Retinal pigment epithelial cell (primary cell): Measurements from ENCODE around the gene ODF2L.
"Not testable (repeated sequence)": the region's sequence is repeated elsewhere in the genome, so short reads cannot be mapped to it uniquely, and the experiment has no call there.

Experiments
- DNase-seq: peaks from one replicate; pipeline ENCODE4 v3.0.0-alpha.2; 2010; ENCODE audit warnings: low read depth
- H3K4me3 ChIP-seq: 2 replicates; pipeline ENCODE4 v1.5.1; 2011; ENCODE audit warnings: mild to moderate bottlenecking, low read length, control low read depth, moderate library complexity
- TF ChIP-seq, protein P1 (sequence below): conservative IDR thresholded peaks from 2 replicates; pipeline ENCODE4 v1.5.1; 2011; ENCODE audit warnings: low read depth, low read length, control low read depth, inconsistent platforms

ODF2L gene

GRCh38 chr1:86375688-86376087 is 20.4 kb downstream of the ODF2L start:
- DNase-seq, result no peak
- TF ChIP-seq, protein P1, sequence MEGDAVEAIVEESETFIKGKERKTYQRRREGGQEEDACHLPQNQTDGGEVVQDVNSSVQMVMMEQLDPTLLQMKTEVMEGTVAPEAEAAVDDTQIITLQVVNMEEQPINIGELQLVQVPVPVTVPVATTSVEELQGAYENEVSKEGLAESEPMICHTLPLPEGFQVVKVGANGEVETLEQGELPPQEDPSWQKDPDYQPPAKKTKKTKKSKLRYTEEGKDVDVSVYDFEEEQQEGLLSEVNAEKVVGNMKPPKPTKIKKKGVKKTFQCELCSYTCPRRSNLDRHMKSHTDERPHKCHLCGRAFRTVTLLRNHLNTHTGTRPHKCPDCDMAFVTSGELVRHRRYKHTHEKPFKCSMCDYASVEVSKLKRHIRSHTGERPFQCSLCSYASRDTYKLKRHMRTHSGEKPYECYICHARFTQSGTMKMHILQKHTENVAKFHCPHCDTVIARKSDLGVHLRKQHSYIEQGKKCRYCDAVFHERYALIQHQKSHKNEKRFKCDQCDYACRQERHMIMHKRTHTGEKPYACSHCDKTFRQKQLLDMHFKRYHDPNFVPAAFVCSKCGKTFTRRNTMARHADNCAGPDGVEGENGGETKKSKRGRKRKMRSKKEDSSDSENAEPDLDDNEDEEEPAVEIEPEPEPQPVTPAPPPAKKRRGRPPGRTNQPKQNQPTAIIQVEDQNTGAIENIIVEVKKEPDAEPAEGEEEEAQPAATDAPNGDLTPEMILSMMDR, result no peak
- H3K4me3 ChIP-seq, result no peak overlapping the region

DNA sequence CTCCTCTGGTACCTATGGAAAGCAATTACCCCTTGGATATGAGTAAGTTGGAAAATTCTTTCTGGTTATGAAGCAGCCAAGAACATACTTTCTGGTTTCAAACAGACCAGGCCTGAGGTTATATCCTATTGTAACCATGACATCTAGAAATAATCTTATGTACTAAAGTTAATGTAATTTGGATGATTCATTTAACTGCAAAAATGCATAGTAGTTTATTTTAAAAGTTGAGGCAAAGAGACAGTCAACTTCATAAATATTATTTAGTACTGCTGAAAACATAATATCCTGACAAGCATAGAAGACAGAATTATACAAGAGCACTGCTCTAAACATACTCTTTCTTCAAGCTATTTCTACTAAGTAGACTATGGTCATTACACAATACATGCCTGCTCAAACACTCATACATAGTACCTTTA is 25.5 kb downstream of the ODF2L start:
- no peak for DNase-seq
- TF ChIP-seq, protein P1, result no peak

GRCh38 chr1:86365896-86366295 is 30.2 kb downstream of the ODF2L start:
- TF ChIP-seq, protein P1, result no peak

More for the DNA sequence above, 25.5 kb downstream of the ODF2L start:
- no peak overlapping the region for H3K4me3 ChIP-seq

DNA sequence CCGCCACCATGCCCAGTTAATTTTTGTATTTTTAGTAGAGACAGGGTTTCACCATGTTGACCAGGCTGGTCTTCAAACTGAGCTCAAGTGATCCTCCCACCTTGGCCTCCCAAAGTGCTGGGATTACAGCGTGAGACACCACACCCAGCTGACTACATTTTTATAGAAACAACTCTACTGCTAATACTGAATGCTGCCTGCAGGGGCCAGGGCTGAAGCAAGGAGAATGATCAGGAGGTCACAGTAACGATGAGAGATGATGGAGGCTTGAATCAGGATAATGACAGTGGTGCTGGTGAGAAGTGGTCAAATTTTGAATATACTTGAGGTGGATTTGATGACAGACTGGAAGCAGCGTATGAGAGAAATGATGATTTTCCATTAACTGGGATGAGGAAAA is 33.3 kb downstream of the ODF2L start:
- TF ChIP-seq, protein P1, result no peak
- no peak for DNase-seq
- H3K4me3 ChIP-seq, result no peak overlapping the region

More at GRCh38 chr1:86365896-86366295, 30.2 kb downstream of the ODF2L start:
- no peak overlapping the region for H3K4me3 ChIP-seq
- no peak for DNase-seq

DNA sequence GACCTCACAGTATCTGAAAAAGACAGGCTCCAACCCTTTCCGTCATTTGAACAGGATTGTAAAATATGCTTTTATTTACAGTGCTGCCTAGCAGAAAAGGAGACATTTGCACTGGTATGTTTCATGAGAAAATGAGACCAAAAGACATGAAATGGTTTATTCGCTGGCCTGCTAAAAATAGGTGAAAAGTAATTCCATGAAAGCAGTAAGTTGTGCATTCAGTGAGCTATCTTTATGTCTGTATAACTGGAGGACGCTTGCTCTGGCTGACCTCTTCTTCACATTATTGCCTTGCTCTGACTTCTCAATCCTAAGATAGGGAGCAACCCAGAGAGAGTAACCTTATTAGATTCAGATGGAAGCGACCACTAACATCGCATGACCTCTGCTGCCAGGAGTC is 38.3 kb downstream of the ODF2L start:
- no peak for DNase-seq
- no peak overlapping the region for H3K4me3 ChIP-seq
- TF ChIP-seq, protein P1, result no peak

GRCh38 chr1:86356247-86356646 is 39.9 kb downstream of the ODF2L start:
- DNase-seq, result no peak
- H3K4me3 ChIP-seq, result no peak overlapping the region
- TF ChIP-seq, protein P1, result peak; percentile 20

DNA sequence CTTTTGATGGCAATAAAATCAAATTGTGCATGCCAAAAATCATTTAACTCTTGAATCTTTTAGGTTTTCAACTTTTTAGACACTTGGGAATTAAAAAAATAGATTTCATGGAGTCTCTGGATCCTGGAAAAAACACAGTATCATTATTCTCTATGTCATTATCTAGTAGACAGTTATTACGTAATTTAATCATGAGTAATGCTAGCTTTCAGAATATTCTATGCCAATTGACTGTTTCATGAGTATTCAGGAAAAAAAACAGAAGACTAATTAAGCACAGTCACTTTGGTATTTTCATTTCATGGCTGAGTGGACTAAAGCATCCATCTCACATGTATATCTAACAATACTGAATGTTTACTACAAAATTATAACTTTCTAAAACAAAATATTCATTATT is 44.0 kb downstream of the ODF2L start:
- no peak overlapping the region for H3K4me3 ChIP-seq
- DNase-seq, result no peak
- TF ChIP-seq, protein P1, result no peak

DNA sequence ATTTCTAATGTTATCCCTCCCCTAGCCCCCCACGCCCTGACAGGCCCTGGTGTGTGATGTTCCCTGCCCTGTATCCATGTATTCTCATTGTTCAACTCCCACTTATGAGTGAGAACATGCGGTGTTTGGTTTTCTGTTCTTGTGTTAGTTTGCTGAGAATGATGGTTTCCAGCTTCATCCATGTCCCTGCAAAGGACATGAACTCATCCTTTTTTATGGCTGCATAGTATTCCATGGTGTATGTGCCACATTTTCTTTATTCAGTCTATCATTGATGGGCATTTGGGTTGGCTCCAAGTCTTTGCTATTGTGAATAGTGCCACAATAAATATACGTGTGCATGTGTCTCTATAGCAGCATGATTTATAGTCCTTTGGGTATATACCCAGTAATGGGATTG is 45.9 kb downstream of the ODF2L start:
- H3K4me3 ChIP-seq, DNase-seq: not testable (repeated sequence)
